GM12873 (cell line): ENCODE results near the gene SIPA1L3.

Source experiments
- TF ChIP-seq, protein P1 (sequence below): IDR thresholded peaks from 2 replicates; pipeline ENCODE4 v1.5.1; 2012; ENCODE audit warnings: low read depth, mild to moderate bottlenecking, moderate library complexity, low read length, control low read depth; ENCODE audit not compliant: insufficient read depth; ENCODE audit errors: missing control alignments

SIPA1L3 gene

GRCh38 chr19:38239816-38240215, 332.8 kb downstream of the SIPA1L3 start:
- TF ChIP-seq, protein P1, sequence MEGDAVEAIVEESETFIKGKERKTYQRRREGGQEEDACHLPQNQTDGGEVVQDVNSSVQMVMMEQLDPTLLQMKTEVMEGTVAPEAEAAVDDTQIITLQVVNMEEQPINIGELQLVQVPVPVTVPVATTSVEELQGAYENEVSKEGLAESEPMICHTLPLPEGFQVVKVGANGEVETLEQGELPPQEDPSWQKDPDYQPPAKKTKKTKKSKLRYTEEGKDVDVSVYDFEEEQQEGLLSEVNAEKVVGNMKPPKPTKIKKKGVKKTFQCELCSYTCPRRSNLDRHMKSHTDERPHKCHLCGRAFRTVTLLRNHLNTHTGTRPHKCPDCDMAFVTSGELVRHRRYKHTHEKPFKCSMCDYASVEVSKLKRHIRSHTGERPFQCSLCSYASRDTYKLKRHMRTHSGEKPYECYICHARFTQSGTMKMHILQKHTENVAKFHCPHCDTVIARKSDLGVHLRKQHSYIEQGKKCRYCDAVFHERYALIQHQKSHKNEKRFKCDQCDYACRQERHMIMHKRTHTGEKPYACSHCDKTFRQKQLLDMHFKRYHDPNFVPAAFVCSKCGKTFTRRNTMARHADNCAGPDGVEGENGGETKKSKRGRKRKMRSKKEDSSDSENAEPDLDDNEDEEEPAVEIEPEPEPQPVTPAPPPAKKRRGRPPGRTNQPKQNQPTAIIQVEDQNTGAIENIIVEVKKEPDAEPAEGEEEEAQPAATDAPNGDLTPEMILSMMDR, result no peak

DNA sequence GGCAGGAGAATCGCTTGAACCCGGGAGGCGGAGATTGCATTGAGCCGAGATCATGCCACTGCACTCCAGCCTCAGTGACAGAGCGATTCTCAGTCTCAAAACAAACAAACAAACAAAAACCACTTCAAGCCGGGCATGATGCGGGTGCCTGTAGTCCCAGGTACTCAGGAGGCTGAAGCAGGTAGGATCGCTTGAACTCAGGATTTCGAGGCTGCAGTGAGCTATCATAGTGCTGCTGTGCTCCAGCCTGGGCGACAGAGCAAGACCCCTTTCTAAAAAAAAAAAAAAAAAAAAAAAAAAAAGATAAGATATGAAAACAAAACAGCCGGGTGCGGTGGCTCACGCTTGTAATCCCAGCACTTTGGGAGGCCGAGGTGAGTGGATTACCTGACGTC, 336.3 kb downstream of the SIPA1L3 start:
- TF ChIP-seq, protein P1, result no peak

GRCh38 chr19:38245826-38246498, 339.0 kb downstream of the SIPA1L3 start:
- TF ChIP-seq, protein P1, result no peak

DNA sequence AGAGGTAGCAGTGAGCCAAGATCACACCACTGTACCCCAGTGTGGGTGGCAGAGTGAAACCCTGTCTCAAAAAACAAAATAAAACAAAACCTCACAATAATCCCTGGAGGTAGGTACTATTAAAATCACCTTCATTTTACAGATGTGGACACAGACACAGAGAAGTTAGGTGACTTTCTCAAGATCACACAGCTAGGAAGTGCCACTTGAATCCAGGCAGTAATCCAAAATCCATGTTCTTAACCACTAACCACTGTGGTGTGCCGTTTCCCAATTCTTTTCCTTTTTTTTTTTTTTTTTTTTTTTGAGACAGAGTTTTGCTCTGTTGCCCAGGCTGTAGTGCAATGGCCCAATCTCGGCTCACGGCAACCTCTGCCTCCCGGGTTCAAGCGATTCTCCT, 340.1 kb downstream of the SIPA1L3 start:
- TF ChIP-seq, protein P1, result no peak

DNA sequence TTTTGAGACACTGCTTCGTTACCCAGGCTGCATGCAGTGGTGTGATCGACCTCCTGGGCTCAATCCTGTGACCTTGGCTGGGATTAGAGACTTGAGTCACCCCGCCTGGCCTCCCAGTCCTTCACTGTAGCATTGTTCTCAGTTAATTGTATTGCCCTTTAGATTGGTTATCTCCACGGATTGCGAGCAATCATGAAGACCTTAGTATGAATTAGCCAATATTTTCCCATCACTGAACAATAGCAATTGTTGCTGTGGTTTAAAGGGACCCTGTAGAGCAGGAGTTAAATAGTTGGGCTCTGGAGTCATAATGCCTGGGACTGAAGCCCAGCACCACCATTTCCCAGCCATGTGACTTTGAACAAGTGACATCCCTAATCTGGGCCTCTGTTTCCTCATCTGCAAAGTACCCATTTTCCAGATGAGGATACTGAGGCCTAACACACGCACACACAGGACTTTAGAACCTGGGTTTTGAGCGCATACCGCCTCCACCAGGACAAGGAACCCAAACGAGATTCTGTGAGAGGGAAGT, 340.8 kb downstream of the SIPA1L3 start:
- TF ChIP-seq, protein P1, result no peak

DNA sequence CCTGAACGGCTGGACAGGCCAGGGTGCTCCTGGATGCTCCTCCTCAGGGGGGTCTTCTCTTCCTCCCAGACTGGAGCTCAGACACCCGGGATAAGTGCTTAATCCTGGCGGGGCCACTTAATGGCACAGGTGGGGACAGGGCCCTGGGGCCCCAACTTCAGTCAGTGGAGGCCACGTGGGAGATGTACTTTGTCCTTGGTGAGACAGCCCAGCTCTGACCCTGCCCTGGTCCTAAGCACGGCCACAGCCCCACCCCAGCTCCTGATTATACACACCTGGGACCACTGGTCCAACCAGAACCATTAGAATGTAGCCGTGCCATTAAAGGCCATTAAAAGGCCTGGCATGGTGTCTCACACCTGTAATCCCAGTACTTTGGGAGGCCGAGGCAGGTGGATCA, 341.4 kb downstream of the SIPA1L3 start:
- TF ChIP-seq, protein P1, result no peak

- TF ChIP-seq, protein P1, result no peak
These were observed 343.4 kb downstream of the SIPA1L3 start for GRCh38 chr19:38250428-38250820.
